ENCODE measurements around the gene PPP1R37.

- TF ChIP-seq CTCF (IDR thresholded peaks at IDR 0.05; ENCODE audit: low read depth, low read length, missing input control) (peak; percentile 41), YY1 (IDR thresholded peaks at IDR 0.05) (peak; percentile 90), JUND (IDR thresholded peaks at IDR 0.05) (peak in 1 of 2 donors; percentile 58), ATF3 (IDR thresholded peaks at IDR 0.05) (no peak), RAD21 (IDR thresholded peaks at IDR 0.05) (peak; percentile 2 to 35), HNF4A (conservative IDR thresholded peaks at IDR 0.05) (peak; percentile 23 to 29), RXRA (IDR thresholded peaks at IDR 0.05) (peak; percentile 35 to 42), MAX (IDR thresholded peaks at IDR 0.05) (peak; percentile 100), FOXA1 (IDR thresholded peaks at IDR 0.05) (peak; percentile 58), REST (IDR thresholded peaks at IDR 0.05) (peak; percentile 36)
These were observed 85.5 kb downstream of the PPP1R37 start, which contains the start of gene BLOC1S3 for GRCh38 chr19:45178262-45179071.
